ENCODE data around the gene RAI14.

RAI14 gene

GRCh38 chr5:34653708-34654107 is 2.4 kb upstream of the RAI14 start:
- no peak overlapping the region for H3K4me3 ChIP-seq (replicated peaks; ENCODE audit: low read depth, low read length)
- no peak for TF ChIP-seq CTCF (IDR thresholded peaks at IDR 0.05; ENCODE audit: low read depth, low read length, missing control alignments)

GRCh38 chr5:34655354-34655991 is 655 bp upstream of the RAI14 start:
- peak overlapping the region; percentile 88 for H3K4me3 ChIP-seq (replicated peaks; ENCODE audit: low read depth, low read length)
- DNase-seq (ENCODE audit: extremely low read depth, low read depth) = peak; percentile 46
- TF ChIP-seq CTCF (IDR thresholded peaks at IDR 0.05; ENCODE audit: low read depth, low read length, missing control alignments) = no peak

More at GRCh38 chr5:34653708-34654107, 2.4 kb upstream of the RAI14 start:
- DNase-seq (ENCODE audit: extremely low read depth, low read depth) = no peak

- TF ChIP-seq CTCF (IDR thresholded peaks at IDR 0.05; ENCODE audit: low read depth, low read length, missing control alignments) = no peak
- H3K4me3 ChIP-seq (replicated peaks; ENCODE audit: low read depth, low read length) = peak overlapping the region; percentile 88
- DNase-seq (ENCODE audit: extremely low read depth, low read depth) = no peak
These were observed 659 bp downstream of the RAI14 start for GRCh38 chr5:34656700-34657273.

- no peak for DNase-seq (ENCODE audit: extremely low read depth, low read depth)
- no peak for TF ChIP-seq CTCF (IDR thresholded peaks at IDR 0.05; ENCODE audit: low read depth, low read length, missing control alignments)
- peak overlapping the region; percentile 88 for H3K4me3 ChIP-seq (replicated peaks; ENCODE audit: low read depth, low read length)
These were observed 1.3 kb downstream of the RAI14 start for GRCh38 chr5:34657274-34657921.

GRCh38 chr5:34657988-34658387 is 1.9 kb downstream of the RAI14 start:
- H3K4me3 ChIP-seq (replicated peaks; ENCODE audit: low read depth, low read length) = peak overlapping the region; percentile 88
- TF ChIP-seq CTCF (IDR thresholded peaks at IDR 0.05; ENCODE audit: low read depth, low read length, missing control alignments) = peak; percentile 15
- DNase-seq (ENCODE audit: extremely low read depth, low read depth) = no peak

- DNase-seq (ENCODE audit: extremely low read depth, low read depth) = no peak
- no peak for TF ChIP-seq CTCF (IDR thresholded peaks at IDR 0.05; ENCODE audit: low read depth, low read length, missing control alignments)
- H3K4me3 ChIP-seq (replicated peaks; ENCODE audit: low read depth, low read length) = no peak overlapping the region; the same call in 1 of the 2 replicates
These were observed 3.0 kb downstream of the RAI14 start for GRCh38 chr5:34659168-34659567.

Measured in HFF-Myc (cell line).